ENCODE results near the gene ADAMTS9.

The ADAMTS9 gene

GRCh38 chr3:64705946-64706345, 18.1 kb upstream of the ADAMTS9 start:
- no peak for TF ChIP-seq CTCF (IDR thresholded peaks at IDR 0.05; ENCODE audit: insufficient read depth, low read depth, low read length, missing control alignments)
- H3K4me3 ChIP-seq (ENCODE audit: low read depth, low read length), result no peak overlapping the region
- DNase-seq (ENCODE audit: low read depth), result no peak

GRCh38 chr3:64696896-64697295, 9.1 kb upstream of the ADAMTS9 start:
- no peak for DNase-seq (ENCODE audit: low read depth)
- H3K4me3 ChIP-seq (ENCODE audit: low read depth, low read length), result no peak overlapping the region
- no peak for TF ChIP-seq CTCF (IDR thresholded peaks at IDR 0.05; ENCODE audit: insufficient read depth, low read depth, low read length, missing control alignments)

- DNase-seq (ENCODE audit: low read depth), result no peak
- TF ChIP-seq CTCF (IDR thresholded peaks at IDR 0.05; ENCODE audit: insufficient read depth, low read depth, low read length, missing control alignments), result no peak
- no peak overlapping the region for H3K4me3 ChIP-seq (ENCODE audit: low read depth, low read length)
Measured at GRCh38 chr3:64694114-64694513, 6.3 kb upstream of the ADAMTS9 start.

GRCh38 chr3:64693031-64693430, 5.2 kb upstream of the ADAMTS9 start:
- TF ChIP-seq CTCF (IDR thresholded peaks at IDR 0.05; ENCODE audit: insufficient read depth, low read depth, low read length, missing control alignments), result no peak
- no peak for DNase-seq (ENCODE audit: low read depth)
- no peak overlapping the region for H3K4me3 ChIP-seq (ENCODE audit: low read depth, low read length)

- DNase-seq (ENCODE audit: low read depth), result no peak
- H3K4me3 ChIP-seq (ENCODE audit: low read depth, low read length), result no peak overlapping the region
- no peak for TF ChIP-seq CTCF (IDR thresholded peaks at IDR 0.05; ENCODE audit: insufficient read depth, low read depth, low read length, missing control alignments)
Measured at GRCh38 chr3:64691051-64691450, 3.3 kb upstream of the ADAMTS9 start.

GRCh38 chr3:64687086-64687780, 567 bp downstream of the ADAMTS9 start:
- DNase-seq (ENCODE audit: low read depth), result no peak
- TF ChIP-seq CTCF (IDR thresholded peaks at IDR 0.05; ENCODE audit: insufficient read depth, low read depth, low read length, missing control alignments), result no peak
- H3K4me3 ChIP-seq (ENCODE audit: low read depth, low read length), result no peak overlapping the region

GRCh38 chr3:64686446-64686908, 1.3 kb downstream of the ADAMTS9 start:
- no peak for TF ChIP-seq CTCF (IDR thresholded peaks at IDR 0.05; ENCODE audit: insufficient read depth, low read depth, low read length, missing control alignments)
- DNase-seq (ENCODE audit: low read depth), result no peak
- H3K4me3 ChIP-seq (ENCODE audit: low read depth, low read length), result no peak overlapping the region
